Progenitor cell of endocrine pancreas (in vitro differentiated cells): ENCODE measurements around the gene BEX3. TPM values are rescaled to one million over a fixed set of nuclear protein-coding genes. Genes with fewer than 3 reads are reported as not detected.

Experiments used
- DNase-seq: peaks from one replicate; pipeline ENCODE4 v3.0.0; 2021; ENCODE audit warnings: low spot score; ENCODE audit not compliant: unreplicated experiment
- H3K27ac Mint-ChIP-seq: 2 replicates; pipeline ENCODE4 v1.8.0; 2021; ENCODE audit warnings: mild to moderate bottlenecking, moderate library complexity, mixed read lengths
- H3K27me3 Mint-ChIP-seq: 2 replicates; pipeline ENCODE4 v1.8.0; 2021; ENCODE audit warnings: mixed read lengths
- H3K36me3 Mint-ChIP-seq: 2 replicates; pipeline ENCODE4 v1.8.0; 2022; ENCODE audit warnings: mixed read lengths; ENCODE audit not compliant: insufficient read depth
- H3K4me1 Mint-ChIP-seq: 2 replicates; pipeline ENCODE4 v1.8.0; 2021; ENCODE audit warnings: low read depth, mixed read lengths
- H3K4me3 Mint-ChIP-seq: 2 replicates; pipeline ENCODE4 v1.8.0; 2021; ENCODE audit warnings: low read depth, mild to moderate bottlenecking, moderate library complexity, mixed read lengths
- H3K9me3 Mint-ChIP-seq: 2 replicates; pipeline ENCODE4 v1.8.0; 2021; ENCODE audit warnings: low read depth, mixed read lengths
- CTCF ChIP-seq: fragments of 200-600 bp; sonication (generic); IDR thresholded peaks from one replicate; pipeline ENCODE4 v1.5.0; 2021; ENCODE audit warnings: antibody characterized with exemption, mild to moderate bottlenecking; ENCODE audit not compliant: unreplicated experiment
- total RNA-seq: library from RNA; stranded (reverse); gene quantifications from 2 replicates; pipeline ENCODE4 v1.2.1, GENCODE V29; 2021

BEX3 gene
- total RNA-seq, 1 donor from 2014 or later: 425 TPM

- no peak for DNase-seq
- no peaks in the 10 kb centered on the region for H3K4me1 Mint-ChIP-seq
- H3K9me3 Mint-ChIP-seq: peaks cover 12% of the 10 kb centered on the region
- H3K36me3 Mint-ChIP-seq: peaks cover 3% of the 10 kb centered on the region
- H3K27me3 Mint-ChIP-seq: no peaks in the 10 kb centered on the region
- H3K27ac Mint-ChIP-seq: no peak overlapping the region
- no peak overlapping the region for H3K4me3 Mint-ChIP-seq
- no peak for TF ChIP-seq CTCF
Observed at GRCh38 chrX:103413705-103414387, 37.5 kb downstream of the BEX3 start.

- H3K27me3 Mint-ChIP-seq: no peaks in the 10 kb centered on the region
- no peaks in the 10 kb centered on the region for H3K4me1 Mint-ChIP-seq
- no peak for DNase-seq
- no peak for TF ChIP-seq CTCF
- H3K27ac Mint-ChIP-seq: no peak overlapping the region
- no peak overlapping the region for H3K4me3 Mint-ChIP-seq
- peaks cover 3% of the 10 kb centered on the region for H3K36me3 Mint-ChIP-seq
- peaks cover 10% of the 10 kb centered on the region for H3K9me3 Mint-ChIP-seq
Observed at GRCh38 chrX:103414561-103414960, 38.2 kb downstream of the BEX3 start.

- no peaks in the 10 kb centered on the region for H3K27me3 Mint-ChIP-seq
- no peak for TF ChIP-seq CTCF
- no peaks in the 10 kb centered on the region for H3K4me1 Mint-ChIP-seq
- peaks cover 8% of the 10 kb centered on the region for H3K9me3 Mint-ChIP-seq
- H3K27ac Mint-ChIP-seq: no peak overlapping the region
- no peak for DNase-seq
- no peak overlapping the region for H3K4me3 Mint-ChIP-seq
- peaks cover 1% of the 10 kb centered on the region for H3K36me3 Mint-ChIP-seq
Observed at GRCh38 chrX:103415068-103415467, 38.7 kb downstream of the BEX3 start.

GRCh38 chrX:103415528-103415927 lies 39.2 kb downstream of the BEX3 start:
- H3K27me3 Mint-ChIP-seq: no peaks in the 10 kb centered on the region
- H3K9me3 Mint-ChIP-seq: peaks cover 5% of the 10 kb centered on the region
- peaks cover 1% of the 10 kb centered on the region for H3K36me3 Mint-ChIP-seq
- H3K4me1 Mint-ChIP-seq: no peaks in the 10 kb centered on the region
- no peak overlapping the region for H3K27ac Mint-ChIP-seq
- no peak for DNase-seq
- no peak overlapping the region for H3K4me3 Mint-ChIP-seq
- no peak for TF ChIP-seq CTCF

- DNase-seq: no peak
- Mint-ChIP-seq H3K9me3 (peaks cover 11% of the 10 kb centered on the region), H3K36me3 (peaks cover 5% of the 10 kb centered on the region), H3K4me1 (no peaks in the 10 kb centered on the region), H3K4me3 (no peak overlapping the region), H3K27ac (no peak overlapping the region), H3K27me3 (no peaks in the 10 kb centered on the region)
- TF ChIP-seq CTCF: no peak
Observed at GRCh38 chrX:103417370-103417769, 41.0 kb downstream of the BEX3 start.
